HuH-7 (cell line): ENCODE measurements around the gene SLC13A3.

Experiments
- DNase-seq: peaks from one replicate; pipeline ENCODE4 v3.0.0; 2011; ENCODE audit warnings: low spot score

Gene SLC13A3

DNA sequence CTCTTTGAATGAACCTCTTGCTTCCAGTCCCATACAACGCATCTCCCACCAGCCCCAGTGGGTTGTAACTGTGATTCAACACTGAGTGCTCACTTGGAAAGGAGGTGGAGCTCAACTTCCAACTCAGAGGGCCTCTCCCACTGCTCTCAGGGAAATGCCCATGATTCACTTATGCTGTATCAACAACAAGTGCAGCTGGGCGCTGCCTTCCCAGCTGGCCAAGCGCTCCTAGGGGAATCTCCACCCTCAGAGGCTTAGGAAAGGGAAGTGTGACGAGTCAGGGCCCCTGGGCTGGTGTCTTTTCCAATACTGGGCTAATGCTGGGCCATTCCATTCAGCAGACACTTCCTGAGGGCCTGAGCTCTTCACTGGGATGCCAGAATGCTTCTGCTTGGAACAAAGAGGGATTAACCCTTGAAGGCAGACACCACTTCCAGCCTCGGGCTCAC is 92.7 kb downstream of the SLC13A3 start:
- no peak for DNase-seq

DNA sequence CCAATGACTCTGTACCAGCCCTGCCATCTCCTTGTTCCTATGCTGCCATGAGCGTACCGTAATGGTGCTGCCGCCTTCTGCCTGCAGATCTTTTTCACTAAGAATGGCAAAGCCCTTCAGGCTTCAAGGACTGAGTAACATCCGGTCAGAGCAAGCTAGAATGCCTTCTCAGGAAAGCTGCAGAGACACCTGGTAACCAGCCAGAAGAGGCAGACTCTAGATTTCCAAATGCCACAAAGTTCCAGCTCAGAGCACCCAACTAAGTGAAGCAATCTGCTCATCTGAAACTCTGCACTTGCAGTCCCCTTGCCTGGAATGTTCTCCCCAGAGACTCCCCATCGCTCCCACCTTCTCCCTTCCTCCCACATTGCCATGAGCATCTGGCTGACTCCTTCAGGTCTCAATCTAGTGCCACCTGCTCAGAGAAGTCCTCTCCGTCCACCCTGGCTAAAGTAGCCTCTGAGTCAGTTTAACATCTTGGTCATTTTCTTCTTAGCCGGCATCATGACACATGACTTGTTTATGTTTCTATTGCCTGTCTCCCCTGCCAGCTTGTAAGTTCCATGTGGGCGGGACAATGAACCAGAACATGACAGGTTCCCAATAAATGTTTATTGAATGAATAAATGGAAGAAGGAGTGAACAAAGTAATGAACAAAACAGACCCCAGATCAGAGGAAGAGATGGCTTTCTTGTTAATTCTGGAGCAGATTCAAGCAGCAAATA is 93.9 kb downstream of the SLC13A3 start:
- DNase-seq, result no peak

DNA sequence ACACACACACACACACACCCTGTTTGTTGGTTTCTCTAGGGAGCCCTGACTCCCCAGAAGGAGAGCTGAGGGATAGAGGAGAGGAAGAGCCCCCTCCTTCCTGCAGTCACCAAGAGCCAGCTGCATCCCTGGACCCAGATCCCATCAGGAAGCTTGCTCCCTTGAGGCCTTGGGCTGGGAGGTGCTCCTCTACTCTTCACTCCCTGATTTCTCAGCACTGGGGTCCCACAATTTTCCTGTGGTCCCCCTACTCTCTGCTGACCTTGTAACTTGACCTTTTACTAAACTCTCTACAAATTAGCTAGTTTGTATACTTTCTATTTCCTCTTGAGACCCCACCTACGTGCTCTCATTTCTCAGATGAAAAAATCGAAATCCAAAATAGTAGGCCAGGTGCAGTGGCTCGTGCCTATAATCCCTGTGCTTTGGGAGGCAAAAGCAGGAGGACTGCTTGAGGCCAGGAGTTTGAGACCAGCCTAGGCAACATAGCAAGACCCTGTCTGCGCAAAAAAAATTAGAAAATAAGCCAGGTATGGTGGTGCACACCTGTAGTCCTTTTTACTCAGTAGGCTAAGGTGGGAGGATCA is 95.8 kb downstream of the SLC13A3 start:
- DNase-seq, result no peak

DNA sequence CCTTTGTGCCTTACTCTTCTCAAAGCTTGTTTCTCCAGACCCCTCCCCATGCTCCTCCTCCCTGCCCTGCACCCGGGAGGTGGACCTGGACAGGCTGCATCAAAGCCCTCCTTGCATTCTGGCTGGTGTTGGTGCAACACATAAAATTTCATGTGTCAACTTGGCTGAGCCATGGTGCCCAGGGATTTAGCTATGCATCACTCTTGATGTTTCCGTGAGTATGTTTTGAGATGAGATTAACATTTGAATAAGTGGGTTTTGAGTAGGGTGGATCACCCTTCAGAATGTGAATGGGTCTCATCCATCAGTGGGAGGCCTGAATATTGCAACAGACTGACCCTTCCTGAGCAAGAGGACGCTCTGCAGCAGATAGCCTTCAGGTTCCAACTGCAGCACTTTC is 96.4 kb downstream of the SLC13A3 start:
- no peak for DNase-seq

DNA sequence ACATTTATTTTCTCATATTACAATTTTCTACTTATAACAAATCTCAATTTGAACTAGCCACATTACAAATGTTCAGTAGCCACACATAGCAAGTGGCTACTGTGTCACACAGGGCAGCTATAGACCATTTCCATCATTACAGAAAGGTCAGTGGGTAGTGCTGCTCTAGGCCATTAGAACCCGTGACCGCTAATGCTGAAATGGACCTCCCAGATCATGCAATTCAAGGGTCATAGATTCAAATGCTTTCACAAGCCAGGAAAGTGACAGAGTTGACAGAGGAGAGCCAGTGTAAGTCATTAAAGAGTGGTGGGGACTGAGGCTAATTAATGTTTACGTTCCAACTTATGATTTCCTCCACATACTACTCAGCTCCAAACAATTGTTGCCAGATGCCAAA is 97.3 kb downstream of the SLC13A3 start:
- no peak for DNase-seq

DNA sequence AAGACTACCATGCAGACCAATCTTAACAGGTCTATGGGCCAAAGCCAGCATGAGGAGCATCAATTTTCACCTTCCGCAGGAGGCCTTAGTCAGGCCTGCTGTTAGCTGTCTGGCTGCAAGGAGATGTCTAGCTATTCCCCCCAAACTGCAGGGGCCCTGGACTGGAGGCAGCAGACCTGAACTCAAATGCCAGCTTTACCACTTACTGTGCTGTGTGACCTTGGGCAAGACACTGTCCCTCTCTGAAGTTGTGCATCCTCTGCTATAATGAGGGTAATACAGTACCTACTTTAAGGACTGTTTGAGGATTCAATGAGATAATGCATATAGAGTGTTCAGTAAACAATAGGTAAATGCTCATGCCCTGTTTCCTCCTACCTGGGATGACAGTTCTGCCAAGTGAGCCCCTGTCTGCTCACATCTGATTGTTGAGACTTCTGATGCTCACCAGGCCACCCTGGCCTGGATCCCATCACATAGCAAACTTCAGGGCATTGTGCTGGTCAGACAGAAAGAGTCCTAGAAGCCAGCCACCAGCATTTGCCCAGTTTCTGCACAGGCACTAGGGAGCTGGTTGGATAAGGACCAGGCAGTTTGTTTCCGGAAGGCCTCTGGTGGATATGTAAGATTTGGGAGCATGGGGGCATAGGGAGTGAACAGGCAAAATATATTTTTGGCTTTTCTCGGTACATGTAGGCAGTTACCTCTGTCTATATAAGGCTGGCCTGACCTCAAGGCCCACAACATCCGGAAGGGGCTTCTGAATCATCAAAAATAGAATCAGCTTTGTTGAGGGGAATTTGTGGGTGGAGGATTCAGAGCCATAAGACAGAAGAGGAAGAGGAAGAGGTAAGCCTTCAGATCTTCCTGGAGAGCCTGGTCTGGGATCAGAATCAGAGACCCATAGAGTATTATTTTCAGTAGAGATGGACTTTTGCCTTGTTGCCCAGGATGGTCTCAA is 98.5 kb downstream of the SLC13A3 start:
- no peak for DNase-seq

DNA sequence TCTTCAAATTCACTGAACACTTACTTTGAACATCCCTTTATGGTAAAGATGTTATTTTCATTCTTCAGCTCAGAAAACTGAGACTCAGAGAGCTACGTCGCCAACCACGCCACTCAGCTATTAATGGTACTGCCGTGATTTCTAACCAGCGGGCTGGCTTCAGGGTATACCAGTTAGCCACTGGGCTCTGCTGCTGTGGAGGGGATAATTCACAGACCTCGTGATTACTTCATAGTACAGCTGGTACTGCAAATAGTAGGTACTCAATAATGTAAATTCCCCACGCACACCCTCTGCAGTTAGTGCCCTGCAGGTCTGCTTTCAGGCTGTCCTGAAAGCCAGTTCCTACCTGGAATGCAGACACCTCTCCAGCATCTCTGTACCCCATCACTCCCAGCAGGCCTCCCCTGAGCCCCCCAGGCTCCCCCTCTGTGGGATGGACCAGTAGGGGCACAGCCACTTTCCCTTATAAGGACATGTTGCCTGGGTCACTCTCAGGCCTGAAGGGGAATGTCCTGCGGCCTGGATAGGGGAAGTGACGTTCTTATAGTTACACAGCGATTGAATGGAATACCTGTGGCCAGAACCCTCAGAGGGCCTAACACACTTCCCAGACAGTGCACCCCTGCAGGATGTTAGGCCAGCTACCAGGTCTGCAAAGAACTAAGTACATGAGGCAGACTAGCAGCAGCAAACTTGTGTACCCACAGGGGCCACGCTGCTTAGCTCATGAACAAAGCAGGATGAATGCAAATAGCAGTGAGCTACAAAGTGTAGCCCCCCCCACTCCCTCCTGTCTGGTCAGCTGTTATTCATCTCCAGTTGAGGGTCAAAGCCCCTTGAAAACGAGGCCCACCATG is 99.5 kb downstream of the SLC13A3 start:
- DNase-seq, result no peak

DNA sequence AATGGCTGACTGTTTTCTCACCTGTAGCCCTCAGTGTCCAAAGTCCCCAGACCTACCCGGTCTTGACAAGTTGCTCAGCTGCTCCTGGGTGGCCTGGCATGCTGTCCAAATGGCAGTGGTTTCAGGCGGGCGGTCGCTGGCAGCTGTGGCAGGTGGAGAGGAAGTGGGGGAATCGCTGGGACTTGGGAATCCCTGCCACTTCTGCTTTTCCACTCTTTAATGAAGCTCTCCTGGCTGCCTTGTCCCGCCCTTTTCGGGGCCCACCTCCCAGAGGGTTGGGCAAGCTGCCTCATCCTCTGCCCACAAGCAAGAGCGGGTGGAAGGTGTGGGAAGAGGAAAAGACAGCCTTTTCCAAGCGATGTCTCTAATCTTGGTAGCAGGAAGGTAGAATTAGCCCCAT is 100.8 kb downstream of the SLC13A3 start, which contains the start of gene OCSTAMP:
TSS of gene OCSTAMP (minus strand) at position 194 of the 400 bp plus-strand sequence. CDS start at position 100, 94 bp downstream.
- no peak for DNase-seq

DNA sequence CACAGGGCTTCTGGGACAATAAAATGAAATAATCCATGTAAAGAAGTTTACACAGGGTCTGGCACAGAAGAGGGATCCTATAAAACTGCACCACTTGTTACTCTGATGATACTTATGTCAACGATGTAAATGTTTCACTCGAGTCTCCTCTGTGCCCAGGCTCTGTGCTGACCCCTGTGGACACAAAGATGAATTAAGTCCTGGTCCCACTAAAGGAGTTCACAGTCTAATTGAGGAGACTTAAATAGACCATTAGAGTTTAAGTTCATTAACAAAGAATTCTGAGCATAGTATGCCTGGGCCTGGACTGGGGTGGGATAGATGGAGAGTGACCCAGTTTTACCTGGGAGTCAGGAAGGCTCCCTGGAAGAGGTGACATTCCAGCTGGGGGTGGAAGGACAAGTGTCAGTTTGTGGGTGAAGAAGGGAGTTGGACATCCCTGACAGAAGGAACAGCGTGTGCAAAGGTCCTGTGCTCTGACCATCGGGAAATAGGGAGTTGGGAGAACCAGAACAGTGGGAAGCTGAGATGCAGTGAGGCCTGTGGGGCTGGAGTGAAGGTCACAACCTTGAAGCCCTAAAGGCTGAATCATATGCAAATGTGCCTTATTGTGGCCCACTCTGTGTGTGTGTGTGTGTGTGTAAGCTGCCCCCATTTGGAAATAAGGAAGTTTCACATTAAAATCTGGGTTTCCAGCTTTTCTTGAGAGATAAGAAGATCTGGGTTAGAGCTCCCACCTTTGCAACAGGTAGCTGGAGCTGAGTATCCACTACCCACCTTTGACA is 101.9 kb downstream of the SLC13A3 start:
- DNase-seq, result no peak

DNA sequence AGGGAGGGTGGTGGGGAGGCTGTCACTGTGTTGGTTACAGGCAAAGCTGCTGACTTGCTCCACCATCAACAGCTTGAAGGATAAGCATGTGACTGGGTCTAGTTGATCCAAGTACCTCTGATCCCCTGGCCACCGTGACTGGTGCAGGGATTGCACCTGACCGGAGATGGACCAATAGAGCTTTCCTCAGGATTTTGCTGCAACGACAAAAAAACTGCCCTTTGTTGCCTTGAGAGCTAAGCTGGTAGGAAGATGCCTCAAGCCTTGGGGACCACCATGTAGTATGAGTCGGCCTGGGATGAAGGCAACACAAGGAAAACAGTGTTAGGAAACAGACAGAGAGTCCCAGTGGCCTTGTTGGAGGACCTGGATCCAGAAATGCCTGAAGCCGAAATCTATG is 102.6 kb downstream of the SLC13A3 start:
- DNase-seq, result no peak

DNA sequence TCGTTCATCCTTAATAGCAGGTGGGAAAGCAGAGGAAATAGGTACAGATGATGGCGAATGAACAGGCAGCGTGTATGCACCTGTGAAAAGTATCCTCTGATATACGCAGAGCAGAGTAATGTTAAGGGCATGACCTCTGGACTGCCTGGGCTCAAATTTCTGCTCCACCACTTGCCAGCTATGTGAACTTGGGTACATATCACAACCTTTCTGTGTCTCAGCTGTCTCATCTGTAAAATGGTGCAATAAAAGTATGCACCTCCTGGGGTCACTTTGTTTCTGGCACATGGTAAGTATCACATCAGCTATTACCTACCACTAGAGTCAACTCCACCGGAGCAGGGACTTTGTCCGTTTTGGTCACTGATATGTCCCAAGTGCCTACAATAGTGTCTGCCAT is 103.3 kb downstream of the SLC13A3 start:
- no peak for DNase-seq

DNA sequence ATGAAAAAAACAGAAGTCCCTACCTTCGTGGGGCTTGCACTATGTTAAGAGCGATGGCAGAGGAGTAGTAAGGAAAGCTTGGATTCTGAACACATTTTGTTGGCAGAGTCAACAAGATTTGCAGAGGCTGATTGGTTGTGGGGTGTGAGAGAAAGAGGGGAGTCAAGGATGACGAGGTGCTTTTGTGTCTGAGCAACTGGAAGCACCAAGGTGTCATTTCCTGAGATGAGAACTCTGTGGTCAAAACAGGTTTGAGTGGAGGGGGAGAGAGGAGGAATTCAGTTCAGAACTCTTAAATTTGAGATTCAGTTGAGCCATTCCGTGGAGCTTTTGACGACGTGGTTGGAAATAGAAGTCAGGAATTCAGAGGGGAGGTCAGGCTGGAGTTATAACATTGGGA is 104.3 kb downstream of the SLC13A3 start:
- no peak for DNase-seq

DNA sequence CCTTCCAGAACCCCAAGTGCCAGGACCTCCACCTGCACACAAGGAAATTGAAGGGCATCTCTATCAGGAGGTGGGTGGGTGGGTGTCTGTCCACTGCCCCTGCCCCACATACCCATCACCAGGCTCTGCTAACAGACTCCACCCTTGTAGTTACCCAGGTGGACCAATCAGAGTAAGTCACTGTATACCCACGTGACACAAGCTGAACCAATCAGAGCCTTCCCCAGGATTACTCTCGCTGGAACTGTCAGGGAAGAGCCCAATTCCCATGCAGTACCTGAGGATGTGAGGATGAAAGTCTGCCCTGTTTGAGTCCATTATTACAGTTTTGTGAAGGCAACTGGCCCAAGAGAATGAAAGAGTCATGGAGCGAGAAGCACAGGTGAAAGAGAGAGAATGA is 105.0 kb downstream of the SLC13A3 start:
- DNase-seq, result no peak

DNA sequence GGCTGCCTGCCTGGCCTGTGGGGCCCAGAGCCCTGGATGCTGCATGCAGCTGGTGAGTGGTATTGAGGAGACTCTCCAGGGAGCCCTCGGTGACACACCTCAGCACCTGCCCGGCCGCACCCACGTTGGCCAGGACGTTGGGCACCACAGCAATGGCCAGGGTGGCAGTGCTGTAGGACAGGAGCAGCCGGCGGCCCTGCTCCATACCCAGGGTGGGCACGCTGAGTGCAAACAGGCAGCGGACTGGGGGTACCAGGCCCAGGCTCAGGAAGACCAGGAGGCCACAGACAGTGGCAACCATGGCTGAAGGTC is 105.5 kb downstream of the SLC13A3 start:
- no peak for DNase-seq

DNA sequence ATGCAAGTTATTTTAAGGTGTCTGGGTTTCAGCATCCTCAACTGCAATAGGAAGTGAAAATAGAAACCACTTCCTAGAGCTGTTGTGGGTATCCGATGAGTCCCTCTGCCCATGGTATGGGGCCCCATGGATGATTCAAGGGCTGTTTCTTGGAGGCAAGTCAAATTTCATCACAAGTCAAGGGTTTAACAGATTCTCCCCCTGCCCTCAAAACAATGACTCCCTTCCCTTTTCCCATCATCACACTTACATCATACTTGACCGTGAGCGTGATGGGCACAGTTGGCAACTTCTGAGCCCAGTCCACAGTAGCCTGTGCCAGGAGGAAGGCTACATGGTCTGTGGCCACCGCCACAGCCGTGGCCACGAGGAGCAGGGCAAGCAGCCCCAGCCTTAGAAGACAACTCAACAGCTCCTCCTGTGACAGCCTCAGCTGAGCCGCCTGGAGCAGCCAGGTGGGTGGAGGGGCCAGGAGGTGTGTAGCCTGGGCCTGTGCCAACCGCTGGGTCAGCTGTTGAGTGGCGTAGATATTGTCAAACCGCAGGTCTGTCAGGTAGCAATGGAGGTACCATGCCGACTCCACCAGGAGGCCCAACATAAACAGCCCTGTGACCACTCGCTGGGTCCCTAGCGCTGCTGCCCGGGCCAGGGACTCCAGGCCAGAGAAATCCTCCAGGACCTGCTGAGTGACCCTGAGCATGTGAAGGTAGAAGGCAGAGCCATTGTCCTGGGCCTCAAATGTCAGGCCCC is 106.0 kb downstream of the SLC13A3 start:
- DNase-seq, result no peak

DNA sequence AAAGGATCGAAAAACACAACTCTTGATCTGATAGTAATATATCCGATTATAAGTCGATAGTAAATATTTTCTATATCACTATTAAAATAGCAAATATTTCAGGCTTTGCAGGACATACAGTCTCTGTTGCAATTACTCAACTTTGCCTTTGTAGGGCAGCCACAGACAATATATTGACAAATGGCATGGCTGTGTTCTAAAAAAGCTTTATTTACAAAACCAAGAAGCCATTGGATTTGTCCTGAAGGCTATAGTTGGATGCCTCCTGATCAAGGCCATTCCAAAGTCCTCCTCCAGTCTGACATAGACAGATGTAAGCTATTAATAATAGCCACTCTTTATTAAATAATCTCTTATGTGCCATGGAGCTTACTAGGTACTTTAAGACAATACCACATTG is 106.7 kb downstream of the SLC13A3 start:
- DNase-seq, result no peak

DNA sequence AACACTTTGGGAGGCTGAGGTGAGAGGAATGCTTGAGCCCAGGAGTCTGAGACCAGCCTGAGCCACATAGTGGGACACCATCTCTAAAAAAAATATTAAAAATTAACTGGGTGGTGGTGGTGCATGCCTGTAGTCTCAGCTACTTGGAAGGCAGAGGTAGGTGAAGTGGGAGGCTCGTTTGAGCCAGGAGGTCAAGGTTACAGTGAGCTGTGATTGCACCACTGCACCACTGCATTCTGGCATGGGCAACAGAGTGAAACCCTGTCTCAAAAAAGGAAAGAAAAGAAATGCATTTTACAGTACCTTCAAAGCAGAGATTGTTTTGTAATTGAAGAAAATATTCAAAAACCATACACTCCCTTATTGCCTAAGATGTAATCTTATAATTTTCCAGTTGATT is 107.3 kb downstream of the SLC13A3 start:
- DNase-seq, result no peak

DNA sequence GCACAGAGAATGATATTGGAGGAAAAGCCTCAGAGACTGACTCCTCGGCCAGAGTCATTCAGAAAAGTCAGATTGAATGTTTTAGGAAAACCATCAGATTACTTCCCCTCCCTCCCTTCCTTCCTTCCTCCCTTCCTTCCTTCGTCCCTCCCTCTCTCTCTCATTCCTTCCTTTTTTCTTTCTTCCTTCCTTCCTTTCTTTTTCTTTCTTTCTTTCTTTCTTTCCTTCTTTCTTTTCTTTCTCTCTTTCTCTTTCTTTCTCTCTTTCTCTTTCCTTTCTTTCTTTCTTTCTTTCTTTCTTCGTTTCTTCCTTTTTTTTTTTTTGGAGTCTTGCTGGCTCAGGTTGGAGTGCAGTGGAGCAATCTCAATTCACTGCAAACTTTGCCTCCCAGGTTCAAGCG is 108.2 kb downstream of the SLC13A3 start:
- no peak for DNase-seq

DNA sequence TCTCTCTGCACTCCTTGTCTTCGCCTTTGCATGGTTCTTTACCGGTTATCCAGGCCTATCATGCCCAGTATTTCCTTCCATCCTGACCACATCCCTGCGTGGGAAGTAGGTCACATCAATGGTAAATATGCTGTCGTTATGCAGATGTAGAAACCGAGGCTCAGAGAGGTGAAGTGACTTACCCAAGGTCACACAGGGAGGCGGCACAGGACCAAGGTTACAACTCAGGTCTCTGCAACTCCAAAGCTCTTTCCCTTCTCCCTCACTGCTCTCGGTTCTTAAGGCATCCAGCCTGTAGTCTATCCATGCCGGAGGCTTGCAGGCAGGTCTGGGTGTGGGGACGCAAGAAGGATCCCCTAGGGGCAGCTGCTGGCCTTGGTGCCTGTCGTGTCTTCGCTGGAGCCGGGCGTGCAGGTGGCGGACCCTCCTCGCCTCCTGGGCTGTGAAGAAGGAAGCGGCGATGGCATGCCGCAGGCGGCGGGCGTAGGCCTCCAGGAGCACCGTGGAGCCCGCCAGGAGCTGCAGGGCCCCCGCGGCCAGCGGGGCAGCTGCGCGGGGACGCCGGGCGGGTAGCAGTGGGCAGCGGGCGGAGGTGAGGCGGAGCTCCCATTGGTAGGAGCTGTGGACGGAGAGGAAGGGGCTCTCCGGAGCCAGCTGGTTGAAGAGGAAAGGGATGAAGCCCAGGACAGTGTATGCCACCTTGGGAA is 109.9 kb downstream of the SLC13A3 start:
- DNase-seq, result no peak

DNA sequence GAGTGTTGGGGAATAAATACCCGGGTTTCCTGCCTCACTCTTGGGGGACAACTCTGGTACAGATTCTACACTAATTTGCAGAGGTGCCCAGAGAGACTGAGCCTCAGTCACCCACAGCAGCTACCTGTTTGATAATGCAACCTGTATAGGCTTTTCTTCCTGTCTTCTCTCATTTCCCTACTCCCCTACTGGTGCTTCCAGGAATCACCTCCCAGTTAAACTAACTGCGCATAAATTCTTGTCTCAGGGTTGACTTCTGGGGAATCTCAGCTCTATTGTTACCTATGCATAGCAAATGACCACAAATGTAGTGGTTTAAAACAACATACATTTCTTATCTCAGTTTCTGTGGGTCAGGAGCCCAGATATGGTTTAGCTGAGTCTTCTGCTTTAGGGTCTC is 112.1 kb downstream of the SLC13A3 start:
- peak; percentile 25 for DNase-seq
